CD4-positive, alpha-beta T cell treated with Interleukin-10 for 1 hour (primary cell): ENCODE data around the gene FAM204A.

Experiments
- DNase-seq: peaks from one replicate; pipeline ENCODE4 v3.0.0-alpha.2; 2020

Gene FAM204A

GRCh38 chr10:118277871-118278270, 64.3 kb downstream of the FAM204A start:
- no peak for DNase-seq

- no peak for DNase-seq
These were observed 65.4 kb downstream of the FAM204A start for GRCh38 chr10:118276727-118277126.

- DNase-seq: no peak
These were observed 65.9 kb downstream of the FAM204A start for GRCh38 chr10:118276204-118276603.

GRCh38 chr10:118273662-118274061, 68.5 kb downstream of the FAM204A start:
- DNase-seq: no peak

- DNase-seq: no peak
These were observed 69.4 kb downstream of the FAM204A start for GRCh38 chr10:118272767-118273166.

- no peak for DNase-seq
These were observed 69.9 kb downstream of the FAM204A start for GRCh38 chr10:118272149-118272721.

- no peak for DNase-seq
These were observed 70.5 kb downstream of the FAM204A start for GRCh38 chr10:118271671-118272070.

- no peak for DNase-seq
These were observed 75.9 kb downstream of the FAM204A start for GRCh38 chr10:118266098-118266748.

- no peak for DNase-seq
These were observed 77.2 kb downstream of the FAM204A start for GRCh38 chr10:118264838-118265470.

- no peak for DNase-seq
These were observed 77.9 kb downstream of the FAM204A start for GRCh38 chr10:118264252-118264651.

- DNase-seq: no peak
These were observed 79.6 kb downstream of the FAM204A start for GRCh38 chr10:118262538-118262937.

GRCh38 chr10:118259288-118259906, 82.7 kb downstream of the FAM204A start:
- no peak for DNase-seq

- no peak for DNase-seq
These were observed 83.8 kb downstream of the FAM204A start for GRCh38 chr10:118258285-118258684.

GRCh38 chr10:118256825-118257570, 85.1 kb downstream of the FAM204A start:
- DNase-seq: no peak

GRCh38 chr10:118256209-118256608, 85.9 kb downstream of the FAM204A start:
- DNase-seq: no peak

GRCh38 chr10:118255355-118255754, 86.8 kb downstream of the FAM204A start:
- DNase-seq: no peak

GRCh38 chr10:118254654-118255053, 87.5 kb downstream of the FAM204A start:
- no peak for DNase-seq

- no peak for DNase-seq
These were observed 88.7 kb downstream of the FAM204A start for GRCh38 chr10:118253397-118253796.

- no peak for DNase-seq
These were observed 90.3 kb downstream of the FAM204A start for GRCh38 chr10:118251791-118252190.

- DNase-seq: no peak
These were observed 92.4 kb downstream of the FAM204A start for GRCh38 chr10:118249714-118250113.
